HCT116 (cell line): ENCODE measurements around the gene PODNL1.

Experiments used
- ATF3 ChIP-seq: IDR thresholded peaks from 2 replicates; pipeline ENCODE4 v1.6.1; 2012
- CBX3 ChIP-seq: IDR thresholded peaks from 2 replicates; pipeline ENCODE4 v1.6.1; 2012; ENCODE audit warnings: low read depth
- CTCF ChIP-seq, 3 experiments: fragments of 200-600 bp in 1 of 3; sonication (generic) in 1 of 3; IDR thresholded peaks in 2 of 3; conservative IDR thresholded peaks in 1 of 3; 2 replicates each; pipeline ENCODE4 v1.5.1; 2012 to 2017; ENCODE audit warnings: low read depth in 2 of 3, low read length in 2 of 3, antibody characterized with exemption in 1 of 3, borderline replicate concordance in 1 of 3, control low read depth in 1 of 3, mild to moderate bottlenecking in 1 of 3, mixed read lengths in 1 of 3, mixed run types in 1 of 3, moderate library complexity in 1 of 3; ENCODE audit not compliant: insufficient read depth in 1 of 3
- EZH2 ChIP-seq: fragments of 200-600 bp; sonication (generic); IDR thresholded peaks from 2 replicates; pipeline ENCODE4 v1.6.1; 2017; ENCODE audit warnings: antibody characterized with exemption, mixed run types
- EZH2phosphoT487 ChIP-seq: fragments of 200-600 bp; IDR thresholded peaks from 2 replicates; pipeline ENCODE4 v1.6.1; 2018; ENCODE audit warnings: antibody characterized with exemption, borderline replicate concordance
- JUND ChIP-seq: IDR thresholded peaks from 2 replicates; pipeline ENCODE4 v1.6.1; 2012
- MAX ChIP-seq: IDR thresholded peaks from 2 replicates; pipeline ENCODE4 v1.6.1; 2012
- POLR2A ChIP-seq: IDR thresholded peaks from 2 replicates; pipeline ENCODE4 v1.7.0; 2011; ENCODE audit warnings: borderline replicate concordance; ENCODE audit not compliant: insufficient read depth, insufficient read length; ENCODE audit errors: extremely low read depth
- POLR2AphosphoS5 ChIP-seq: IDR thresholded peaks from 2 replicates; pipeline ENCODE4 v1.6.1; 2011; ENCODE audit warnings: mild to moderate bottlenecking, low read depth, low read length, moderate library complexity
- RAD21 ChIP-seq: IDR thresholded peaks from 2 replicates; pipeline ENCODE4 v1.6.1; 2012; ENCODE audit warnings: low read depth, mild to moderate bottlenecking
- REST ChIP-seq: IDR thresholded peaks from 2 replicates; pipeline ENCODE4 v1.6.1; 2012; ENCODE audit warnings: low read depth
- SP1 ChIP-seq: IDR thresholded peaks from 2 replicates; pipeline ENCODE4 v1.6.1; 2012; ENCODE audit warnings: low read depth

- TF ChIP-seq CTCF (IDR thresholded peaks at IDR 0.05 in 2 of 3, conservative IDR thresholded peaks at IDR 0.05 in 1 of 3; ENCODE audit: borderline replicate concordance in 1 of 3, insufficient read depth in 1 of 3, low read depth in 2 of 3, low read length in 2 of 3), result no peak
- TF ChIP-seq EZH2, result no peak
- TF ChIP-seq POLR2AphosphoS5, result no peak
- TF ChIP-seq JUND, result no peak
- TF ChIP-seq REST, result no peak
- no peak for TF ChIP-seq ATF3
- no peak for TF ChIP-seq EZH2phosphoT487
- no peak for TF ChIP-seq POLR2A
- TF ChIP-seq CBX3, result no peak
- TF ChIP-seq SP1, result no peak
- TF ChIP-seq MAX, result no peak
- TF ChIP-seq RAD21, result no peak
Measured at GRCh38 chr19:13966684-13967128, 28.5 kb upstream of the PODNL1 start.
